ENCODE data around the gene CISD3.

The CISD3 gene

DNA sequence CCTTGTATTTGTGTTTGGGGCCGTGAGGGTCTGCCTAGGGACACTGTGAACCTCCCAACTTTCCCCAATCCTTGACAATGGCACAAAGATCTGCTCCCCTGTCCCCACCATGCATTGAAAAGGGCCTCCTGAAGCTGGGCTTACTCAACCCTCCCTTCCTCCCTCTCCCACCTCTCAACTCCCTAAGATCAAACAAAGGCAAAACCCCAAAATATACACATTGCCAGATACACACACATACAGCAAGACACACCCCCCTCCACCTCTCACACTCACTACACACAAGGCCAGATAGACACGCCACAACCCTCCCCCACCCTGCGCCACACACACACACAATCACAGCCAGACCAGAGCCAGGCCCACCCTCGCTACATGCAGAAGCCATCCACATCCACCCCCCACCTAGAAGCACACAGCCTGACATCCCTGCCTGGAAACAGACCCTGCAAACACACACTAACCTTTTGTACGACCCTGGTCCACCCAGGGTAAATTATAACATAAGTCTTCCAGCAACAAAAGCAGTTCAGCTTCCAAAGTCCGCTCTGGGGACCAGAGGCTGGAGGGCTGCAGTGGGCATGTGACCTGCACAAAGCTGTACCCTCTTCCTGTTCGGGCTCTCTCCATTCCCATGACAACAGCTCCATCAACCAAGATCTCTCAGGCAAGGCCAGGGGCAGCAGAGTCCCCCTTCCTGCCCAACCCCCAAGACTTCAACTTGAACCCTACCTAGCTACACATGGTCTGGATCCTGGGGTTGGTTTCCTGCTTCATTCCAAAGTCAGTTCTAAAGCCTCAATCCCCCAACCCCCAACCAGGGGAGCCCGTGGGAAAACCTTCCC lies 16.1 kb downstream of the CISD3 start:
- no peak for DNase-seq

DNA sequence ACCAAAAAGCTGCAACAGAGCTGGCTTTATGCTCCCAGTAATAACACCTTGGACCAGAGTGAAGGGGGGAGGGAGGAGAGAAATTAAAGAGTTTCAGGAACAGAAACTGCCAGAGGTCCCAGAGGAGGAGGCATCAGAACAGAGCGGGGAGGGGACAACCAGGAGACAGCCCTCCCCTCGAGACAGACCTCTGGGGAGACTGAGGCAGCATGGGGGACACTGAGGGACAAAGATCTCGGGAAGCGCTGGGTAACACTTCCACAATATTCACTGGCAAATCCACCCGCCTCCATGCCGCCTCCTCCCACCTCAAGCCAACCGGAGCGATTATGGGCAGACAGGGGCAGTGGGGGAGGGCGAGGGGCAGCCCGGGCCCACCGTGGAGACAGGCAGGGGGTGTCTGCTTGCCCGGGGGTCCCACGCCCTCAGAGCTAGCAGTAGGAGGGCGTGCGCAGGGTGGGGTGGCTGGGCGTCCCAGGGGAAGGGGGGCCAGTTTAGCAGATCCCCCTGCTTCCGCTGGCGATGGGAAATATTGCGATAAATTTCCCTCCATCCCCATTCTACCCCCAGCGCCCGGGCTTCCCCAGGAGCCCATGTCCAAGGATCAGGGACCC lies 16.8 kb downstream of the CISD3 start:
- DNase-seq, result no peak

- peak; percentile 25 for DNase-seq
Observed at GRCh38 chr17:38747463-38748148, 17.5 kb downstream of the CISD3 start.

DNA sequence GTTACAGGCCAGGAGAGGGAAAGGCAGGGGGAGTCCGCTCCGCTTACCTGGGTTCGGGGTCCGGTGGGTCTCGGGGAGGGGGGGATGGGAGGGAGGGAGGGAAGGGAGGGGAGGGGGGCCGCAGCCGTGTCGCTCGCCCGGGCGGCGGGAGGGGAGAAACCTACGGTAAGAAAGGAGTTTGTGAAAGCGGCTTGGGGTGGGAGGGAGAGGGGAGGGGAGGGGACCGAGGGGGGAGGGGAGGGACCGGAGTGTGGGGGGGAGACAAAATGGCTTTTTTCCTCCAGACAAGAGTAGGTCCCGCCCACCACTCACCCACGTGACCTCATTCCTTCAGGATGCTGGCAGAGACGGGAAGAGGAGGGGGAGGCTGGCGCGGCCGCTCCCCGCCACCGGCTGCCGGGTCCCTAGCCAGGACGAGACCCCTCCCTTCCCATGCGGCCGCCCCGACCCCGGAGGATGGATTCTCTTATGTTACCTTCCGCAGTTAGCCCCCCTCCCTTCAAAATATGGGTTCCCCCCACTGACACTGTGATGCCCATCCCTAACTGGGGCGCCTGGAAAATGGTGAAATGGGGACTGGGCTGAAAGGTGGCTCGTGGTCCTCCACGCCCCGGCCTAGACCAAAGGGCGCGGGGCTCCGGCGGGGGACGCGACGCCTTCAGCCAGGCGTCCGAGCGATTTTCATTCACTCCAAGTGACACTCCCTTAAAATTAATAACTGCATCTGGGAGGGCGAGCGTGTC lies 18.2 kb downstream of the CISD3 start, which contains the start of gene PCGF2:
Gene PCGF2 (minus strand): TSS at position 188 of the 743 bp plus-strand sequence. CDS start 7,934 bp downstream, outside the sequence.
- DNase-seq, result no peak

DNA sequence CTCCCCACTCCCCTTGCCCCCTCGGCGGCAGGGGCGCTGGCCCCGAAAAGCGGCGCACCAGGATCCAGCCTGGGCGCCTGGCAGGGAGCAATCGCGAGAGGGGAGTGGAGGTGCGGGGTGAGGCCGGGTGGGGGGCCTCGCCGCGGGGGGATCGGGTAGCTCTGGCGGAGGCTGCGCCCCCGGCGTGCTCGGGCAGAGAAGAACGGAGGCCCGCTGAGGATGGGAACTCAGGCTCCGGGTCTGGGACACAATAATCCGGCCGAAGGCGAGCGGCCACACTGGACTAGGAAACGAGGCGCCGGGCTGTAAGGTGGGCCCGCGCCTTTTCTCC lies 18.7 kb downstream of the CISD3 start:
- DNase-seq, result no peak

GRCh38 chr17:38749223-38750043 lies 19.3 kb downstream of the CISD3 start:
- no peak for DNase-seq

DNA sequence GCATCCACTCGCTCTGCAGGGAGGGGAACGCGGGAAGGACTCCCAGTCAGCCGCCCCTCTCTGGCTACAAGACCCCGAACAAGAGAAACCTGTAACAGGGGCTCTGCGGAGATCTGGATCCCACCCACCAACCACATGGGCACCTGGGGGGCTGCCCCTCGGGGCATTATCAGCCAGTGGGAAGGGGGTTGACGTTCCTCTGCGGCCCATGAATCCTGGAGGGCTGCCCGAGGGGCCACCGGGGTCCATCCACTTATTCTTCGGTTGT lies 19.8 kb downstream of the CISD3 start:
- DNase-seq, result no peak

DNA sequence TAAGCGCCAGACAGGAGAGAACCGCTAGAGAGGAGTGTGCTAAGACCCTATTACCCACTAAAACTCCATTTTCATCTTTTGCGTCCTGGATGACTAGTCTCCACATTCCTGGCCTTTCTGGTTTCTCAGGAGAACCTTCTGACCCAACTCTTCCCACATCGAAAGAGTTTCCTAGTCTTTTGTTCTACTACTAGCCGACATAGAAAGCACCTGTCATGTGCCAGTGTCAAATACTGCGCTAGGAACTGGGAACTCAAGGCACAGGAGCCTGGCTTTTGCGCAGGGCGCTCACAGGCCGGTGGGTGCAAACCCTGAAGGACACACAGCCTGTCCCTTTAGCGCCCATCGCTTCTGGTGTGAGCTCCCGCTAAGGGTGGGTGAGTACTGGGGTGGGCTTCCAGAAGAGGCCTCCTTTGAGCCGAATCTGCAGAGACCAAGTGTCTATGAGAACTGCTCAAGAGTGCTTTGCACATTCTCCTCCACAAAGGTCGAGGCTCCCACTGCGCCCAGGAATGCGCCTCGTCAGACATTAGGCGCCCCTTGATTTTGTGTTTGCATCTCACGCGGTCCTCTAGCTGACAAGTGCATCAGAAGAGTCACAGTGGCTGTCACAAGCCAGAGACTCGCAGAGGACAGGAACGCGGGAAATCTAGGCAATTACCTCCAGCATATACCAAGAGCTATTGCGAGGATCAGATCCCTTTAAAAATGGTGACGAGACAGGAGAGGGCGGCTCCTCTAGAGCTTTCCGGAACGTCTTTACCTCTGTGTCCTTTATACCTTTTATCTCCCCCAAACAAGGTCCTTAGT lies 20.4 kb downstream of the CISD3 start:
- no peak for DNase-seq

DNA sequence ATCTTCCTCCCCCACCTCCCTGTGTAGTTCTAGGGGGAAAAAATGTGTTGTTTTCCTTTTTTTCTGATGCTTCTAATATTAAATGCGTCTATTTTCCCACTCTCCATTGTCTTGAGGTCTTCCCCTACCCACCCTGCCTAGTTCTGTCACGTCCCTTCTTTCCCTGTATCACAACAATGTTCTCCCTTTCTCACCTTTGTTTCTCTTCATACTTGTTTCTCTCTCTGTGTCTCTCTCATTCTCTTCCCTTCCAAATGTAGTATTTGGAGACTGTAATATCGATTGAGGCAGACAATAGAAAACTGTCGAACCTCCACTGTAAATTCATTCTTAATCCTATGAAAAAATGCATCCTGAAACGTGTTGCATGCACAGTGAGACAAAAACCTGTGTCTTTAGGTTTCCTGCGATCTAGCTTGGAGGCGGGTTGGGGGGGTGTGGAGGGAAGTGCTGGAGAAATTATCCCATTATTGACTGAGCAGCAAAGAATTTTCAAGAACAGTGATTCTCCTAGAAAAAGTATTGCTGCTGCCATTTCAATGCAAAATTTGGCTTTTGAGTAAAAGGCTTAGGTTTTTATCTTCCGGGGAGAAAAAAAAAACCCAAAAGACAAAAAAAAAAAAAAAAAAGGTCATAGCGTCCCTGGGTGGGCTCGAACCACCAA lies 21.1 kb downstream of the CISD3 start:
- no peak for DNase-seq

DNA sequence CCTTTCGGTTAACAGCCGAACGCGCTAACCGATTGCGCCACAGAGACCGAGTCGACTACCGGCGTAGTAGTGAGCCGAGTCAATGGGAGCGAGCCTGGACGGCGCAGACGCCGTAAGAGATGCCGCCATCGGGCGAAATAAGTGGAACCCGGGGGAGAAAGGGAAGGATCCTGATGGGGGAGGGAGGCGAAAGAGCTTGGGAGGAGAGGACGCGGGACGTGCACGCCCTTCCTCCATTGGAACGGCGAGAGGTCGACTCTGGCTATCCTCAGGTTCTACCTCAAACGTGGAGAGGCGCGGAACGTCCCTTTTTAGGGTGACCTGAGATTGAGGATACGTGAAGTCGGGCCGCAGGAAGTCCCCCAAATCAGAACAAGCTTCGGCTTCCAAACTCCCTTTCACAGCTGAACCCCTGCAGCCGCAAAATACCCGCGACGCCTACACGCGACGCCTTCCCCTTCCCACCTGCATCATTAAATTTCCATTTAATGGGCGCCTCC lies 21.7 kb downstream of the CISD3 start:
- DNase-seq, result peak; percentile 85

GRCh38 chr17:38752308-38753070 lies 22.3 kb downstream of the CISD3 start, which contains the start of gene PSMB3:
PSMB3 (plus strand) TSS chr17:38752741; CDS start chr17:38752827, 86 bp downstream.
- peak; percentile 97 for DNase-seq

DNA sequence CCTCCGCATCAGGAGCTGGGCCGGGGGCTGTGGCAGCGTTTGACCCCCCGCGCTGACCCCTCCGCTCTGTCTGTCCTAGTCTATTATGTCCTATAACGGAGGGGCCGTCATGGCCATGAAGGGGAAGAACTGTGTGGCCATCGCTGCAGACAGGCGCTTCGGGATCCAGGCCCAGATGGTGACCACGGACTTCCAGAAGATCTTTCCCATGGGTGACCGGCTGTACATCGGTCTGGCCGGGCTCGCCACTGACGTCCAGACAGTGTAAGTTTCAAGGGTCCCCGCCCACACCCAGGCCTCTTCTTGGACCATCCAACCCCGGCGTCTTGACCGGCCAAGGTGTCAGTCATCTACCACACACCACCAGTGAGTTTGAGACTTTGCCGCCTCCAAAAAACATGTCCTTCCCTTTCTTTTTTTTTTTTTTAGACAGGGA lies 22.9 kb downstream of the CISD3 start:
- DNase-seq, result no peak

DNA sequence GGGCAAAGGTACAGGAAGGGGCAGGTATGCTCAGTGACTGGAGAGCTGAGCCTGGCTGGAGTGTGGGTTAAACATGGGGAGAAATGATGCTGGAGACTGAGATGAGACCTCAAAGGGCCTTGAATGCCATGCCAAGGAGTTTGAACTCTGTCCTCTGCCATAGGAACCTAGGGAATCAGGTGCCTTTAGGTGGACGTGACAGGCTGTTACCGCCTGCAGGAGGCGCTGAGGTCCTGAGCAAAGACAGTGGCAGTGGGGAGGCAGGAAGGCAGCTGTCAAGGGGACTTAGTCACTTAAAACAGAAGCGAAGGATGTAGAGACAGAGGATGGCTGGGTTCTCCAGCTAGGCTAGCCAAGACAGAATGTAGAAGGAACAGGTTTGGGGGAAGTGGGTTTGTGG lies 31.5 kb downstream of the CISD3 start:
- DNase-seq, result peak; percentile 40

- DNase-seq, result no peak
Observed at GRCh38 chr17:38762231-38762630, 32.1 kb downstream of the CISD3 start.

DNA sequence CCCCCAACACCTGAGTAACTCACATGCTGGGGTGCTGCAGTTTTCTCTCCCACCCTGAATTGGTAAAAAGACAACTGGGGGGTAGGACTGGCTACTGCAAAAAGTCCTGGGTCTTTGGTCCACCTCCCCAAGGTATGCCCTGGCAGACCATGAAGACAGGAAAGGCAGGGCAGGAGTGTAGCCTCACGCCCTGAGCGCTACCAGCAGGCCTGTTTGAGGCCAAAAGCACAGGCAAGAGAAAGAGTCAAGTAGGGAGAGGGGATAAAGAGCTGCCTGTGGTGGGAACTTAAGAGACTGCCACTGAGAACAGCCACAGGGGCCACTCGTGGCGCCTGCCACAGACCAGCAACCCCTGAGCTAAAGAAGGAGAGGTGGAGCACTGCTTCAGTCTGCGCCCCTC lies 36.2 kb downstream of the CISD3 start:
- DNase-seq, result no peak

- no peak for DNase-seq
Observed at GRCh38 chr17:38768417-38768816, 38.3 kb downstream of the CISD3 start.

DNA sequence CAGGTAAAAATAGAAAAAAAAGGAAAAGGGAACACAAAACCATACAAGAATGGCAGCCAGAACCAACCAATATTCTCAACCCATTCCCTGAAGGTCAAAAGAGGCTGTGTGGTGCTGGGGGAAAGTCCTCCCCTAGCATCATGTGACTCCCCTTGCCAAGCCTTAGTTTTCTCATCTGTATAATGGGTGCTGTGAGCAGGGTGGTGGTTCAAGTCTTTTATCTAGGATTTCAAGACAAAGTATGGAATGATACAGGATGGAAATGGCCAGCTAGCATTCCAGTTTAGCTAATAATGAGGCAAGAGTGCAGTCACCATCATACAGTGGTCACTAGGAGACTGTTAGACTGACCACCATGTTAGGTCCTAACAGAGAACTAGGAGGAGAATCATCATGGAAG lies 43.1 kb downstream of the CISD3 start:
- no peak for DNase-seq

DNA sequence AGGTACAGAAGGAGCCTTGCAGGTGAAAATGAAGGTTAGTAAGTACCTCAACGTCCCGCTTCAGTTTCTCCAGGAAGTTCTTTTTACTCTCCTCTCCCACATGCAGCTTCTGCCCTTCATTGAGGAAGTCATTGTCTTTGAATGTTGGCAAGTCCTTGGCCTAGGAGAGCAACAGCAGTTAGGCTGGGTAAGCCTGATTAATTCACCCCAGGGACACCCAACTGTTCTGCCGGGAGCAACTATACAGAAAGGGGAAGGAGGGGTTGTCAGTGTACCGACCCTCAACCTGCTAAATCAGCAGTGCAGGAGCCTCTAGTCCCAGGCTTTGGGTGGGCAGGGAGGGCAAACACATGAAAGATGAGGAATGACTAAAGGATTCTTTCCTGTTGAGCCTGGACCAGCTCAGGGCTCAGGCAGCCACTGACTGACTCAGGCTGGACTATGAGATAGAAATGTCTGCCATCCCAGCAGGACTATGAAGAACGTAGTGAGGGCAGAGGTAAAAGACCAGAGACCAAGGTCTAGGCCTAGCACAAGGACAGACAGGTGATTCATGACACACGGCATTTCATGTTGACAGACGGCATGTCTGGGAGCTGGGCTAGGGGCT lies 47.6 kb downstream of the CISD3 start:
- no peak for DNase-seq

GRCh38 chr17:38779965-38780752 lies 50.0 kb downstream of the CISD3 start:
- DNase-seq, result no peak
